Renal cortical epithelial cell (primary cell): ENCODE measurements around the gene CFAP161. TPM values are rescaled to one million over a fixed set of nuclear protein-coding genes. Genes with fewer than 3 reads are reported as not detected.
A peak's percentile ranks its signal among the peaks of the same experiment; 100 is the strongest.
"Not testable (repeated sequence)": the region's sequence is repeated elsewhere in the genome, so short reads cannot be mapped to it uniquely, and the experiment has no call there.

Source experiments
- DNase-seq: peaks from one replicate; pipeline ENCODE4 v3.0.0-alpha.2; 2011; ENCODE audit warnings: low read depth
- total RNA-seq: library from RNA; depleted of rRNA; stranded (reverse); fragments of >200 nt; gene quantifications from 2 replicates; pipeline ENCODE4 v1.2.3, GENCODE V29; 2014

CFAP161 gene
- total RNA-seq, 1 donor from 2014 or later: not detected

DNA sequence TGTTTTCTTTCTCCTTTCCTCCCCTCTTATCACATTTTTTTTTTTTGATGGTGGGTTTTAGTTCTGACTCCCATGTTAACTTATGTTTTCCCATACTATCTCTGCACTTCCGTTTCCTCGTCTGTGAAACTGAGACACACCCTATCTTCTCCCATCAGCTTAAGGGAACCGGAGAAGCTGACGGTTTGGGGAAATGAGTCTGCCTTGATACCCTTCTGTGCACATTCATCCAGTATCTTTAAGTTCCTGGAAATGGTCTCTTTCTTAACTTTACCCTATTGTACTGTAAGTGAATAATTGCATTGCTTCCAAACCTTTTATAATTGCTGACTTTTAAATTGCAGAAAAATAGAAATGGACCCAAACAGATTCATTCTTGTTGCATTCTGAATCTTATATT, 26.2 kb upstream of the CFAP161 start:
- no peak for DNase-seq

DNA sequence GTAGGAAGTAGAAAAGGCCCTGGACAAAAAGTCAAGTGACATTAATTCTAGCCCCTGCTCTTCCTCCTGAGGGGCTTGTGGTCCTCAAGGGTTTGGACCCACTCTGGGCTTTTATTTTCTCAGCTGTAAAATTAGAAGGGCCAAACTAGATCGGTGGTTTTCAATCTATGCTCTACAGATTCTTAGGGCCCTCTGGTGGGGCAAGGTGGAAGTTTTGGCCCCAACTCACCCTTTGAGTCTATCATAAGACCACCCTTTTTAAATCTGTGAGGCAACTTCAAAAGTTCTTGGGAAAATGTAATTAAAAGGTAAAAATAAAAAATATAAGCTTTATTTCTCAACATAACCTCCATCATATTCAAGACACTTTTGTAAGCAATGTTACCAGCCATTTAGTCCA, 25.6 kb upstream of the CFAP161 start:
- DNase-seq: no peak

DNA sequence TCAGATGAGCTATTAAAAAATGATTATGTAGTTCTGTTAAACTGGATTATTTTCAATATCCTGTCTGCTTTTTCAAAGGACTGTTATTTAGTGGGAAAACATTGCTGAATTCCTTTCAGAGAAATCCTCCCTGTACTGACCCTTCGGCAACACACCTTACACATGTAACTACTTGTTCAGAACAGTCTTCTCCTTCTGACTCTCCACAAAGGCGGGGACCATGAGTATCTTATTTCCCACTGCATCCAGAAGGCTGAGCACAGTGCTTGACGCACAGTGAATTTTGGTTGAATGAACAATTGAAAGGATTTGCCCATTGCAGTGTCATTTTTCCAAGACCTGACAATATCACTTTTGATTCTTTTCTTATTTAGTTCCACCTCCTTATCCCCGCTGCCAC, 23.1 kb upstream of the CFAP161 start:
- no peak for DNase-seq

DNA sequence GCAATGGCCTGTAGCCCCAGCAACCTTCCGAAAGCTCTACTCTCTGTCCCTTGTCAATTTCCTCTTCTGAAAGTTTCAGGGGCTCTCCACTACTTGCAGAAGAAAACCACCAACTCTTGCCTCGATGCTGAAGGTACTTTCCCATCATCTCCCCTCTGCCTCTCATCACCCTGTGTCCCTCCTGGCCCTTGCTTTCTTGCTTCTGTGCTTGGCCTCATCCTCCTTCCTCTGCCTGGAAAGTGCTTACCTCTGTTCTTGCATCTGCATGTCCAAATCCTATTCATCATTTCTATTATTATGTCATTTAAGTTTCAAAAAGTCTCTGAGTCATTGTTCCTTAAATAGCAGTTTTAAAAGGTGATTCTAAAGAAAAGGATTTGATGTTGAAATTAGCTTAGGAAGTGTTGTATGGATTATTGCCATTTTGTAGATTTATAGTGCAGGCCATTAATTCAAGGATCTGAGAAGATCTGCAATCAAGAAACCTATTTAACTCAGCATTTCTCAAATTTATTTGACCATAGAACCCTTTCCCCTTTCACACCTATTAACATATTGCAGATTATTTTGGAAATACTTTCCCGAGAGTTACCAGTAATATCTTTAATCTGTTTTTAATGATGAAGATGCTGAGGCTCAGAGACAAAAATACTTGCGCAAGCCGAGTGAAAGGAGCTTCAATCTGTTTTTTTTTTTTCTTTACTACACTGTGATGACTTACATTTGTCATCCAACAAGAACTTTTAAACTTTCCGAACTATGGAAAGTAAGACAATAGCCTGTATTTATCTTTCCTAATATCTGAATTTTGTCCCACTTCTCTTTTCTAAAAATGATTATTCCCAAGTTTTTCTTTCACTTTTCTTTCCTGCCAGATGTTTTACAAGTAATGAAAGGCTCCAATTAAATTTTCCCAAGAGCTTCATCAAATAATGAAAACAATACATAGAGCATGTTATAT, 22.3 kb upstream of the CFAP161 start:
- no peak for DNase-seq

DNA sequence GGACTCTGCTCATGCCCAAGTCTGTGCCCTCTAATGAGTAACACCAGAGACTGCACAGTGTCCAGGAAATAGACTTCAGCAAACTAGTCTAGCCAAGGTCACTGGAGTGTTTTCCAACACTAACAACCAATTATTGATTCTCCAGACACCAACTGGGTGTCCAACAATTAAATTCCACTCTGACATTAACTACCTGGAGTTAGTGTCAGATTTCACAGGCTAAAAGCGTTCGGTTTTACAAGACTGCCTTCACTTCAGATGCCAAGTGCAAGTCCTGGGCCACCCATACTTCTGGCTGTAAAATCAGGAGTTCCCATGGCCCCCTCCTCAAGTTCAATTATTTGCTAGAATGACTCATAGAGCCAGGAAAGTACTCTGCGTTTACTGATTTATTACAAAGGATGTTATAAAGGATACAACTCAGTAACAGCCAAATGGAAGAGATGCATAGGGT, 20.8 kb upstream of the CFAP161 start:
- peak; percentile 7 for DNase-seq

DNA sequence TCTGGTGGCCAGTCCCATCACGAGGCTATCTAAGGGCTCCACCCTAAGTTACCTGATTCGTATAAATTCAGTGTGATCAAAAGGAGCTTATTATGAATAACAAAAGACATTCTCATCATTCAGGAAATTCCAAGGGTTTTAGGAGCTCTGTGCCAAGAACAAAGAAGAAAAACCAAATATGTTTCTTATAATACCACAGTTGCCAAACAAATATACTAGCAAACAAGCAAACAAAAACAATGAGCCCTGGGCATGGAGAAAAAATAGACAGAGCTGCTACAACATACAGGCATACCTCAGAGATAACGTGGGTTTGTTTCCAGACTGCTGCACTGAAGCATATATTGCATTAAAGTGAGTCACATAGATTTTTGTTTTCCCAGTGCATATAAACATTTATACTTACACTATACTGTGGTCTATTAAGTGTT, 20.2 kb upstream of the CFAP161 start:
- DNase-seq: no peak

DNA sequence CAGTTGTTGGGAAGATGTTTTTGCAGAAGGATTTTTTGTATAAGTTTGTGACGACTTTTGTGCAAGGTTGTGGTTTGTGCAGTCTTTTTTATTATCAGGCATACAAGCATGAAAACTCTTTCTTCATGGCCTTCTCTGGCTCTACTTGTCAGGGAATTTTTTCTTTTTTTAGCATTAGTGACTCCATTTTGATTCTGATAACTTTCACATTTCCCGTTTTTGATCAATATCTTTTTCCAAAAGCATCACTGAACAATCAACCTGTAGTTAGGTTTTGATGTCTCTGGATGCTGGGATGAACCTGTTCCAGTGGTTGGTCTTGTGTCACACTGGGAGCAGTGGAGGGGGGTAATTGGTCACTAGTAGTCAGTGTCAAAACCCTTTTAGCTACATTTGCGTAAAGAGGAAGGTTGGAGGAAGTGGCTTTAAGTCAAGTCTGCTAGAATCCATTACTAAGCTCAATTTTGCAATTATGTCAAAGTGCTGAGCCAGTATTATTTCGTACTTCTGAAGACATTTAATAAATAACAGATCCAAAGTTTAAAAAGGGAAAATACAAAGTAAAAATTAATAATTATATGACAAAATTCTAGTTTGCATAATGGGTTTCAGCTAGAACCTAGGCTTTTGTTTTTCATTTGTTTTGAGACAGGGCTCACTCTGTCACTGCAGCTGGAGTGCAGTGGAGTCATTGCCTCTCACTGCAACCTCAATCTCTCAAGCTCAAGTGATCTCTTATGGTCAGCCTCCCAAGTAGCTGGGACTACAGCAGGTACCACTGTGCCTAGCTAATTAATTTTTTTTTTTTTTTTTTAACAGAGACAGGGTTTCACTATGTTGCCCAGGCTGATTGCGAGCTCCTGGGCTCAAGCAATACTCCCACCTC, 18.8 kb upstream of the CFAP161 start:
- no peak for DNase-seq

DNA sequence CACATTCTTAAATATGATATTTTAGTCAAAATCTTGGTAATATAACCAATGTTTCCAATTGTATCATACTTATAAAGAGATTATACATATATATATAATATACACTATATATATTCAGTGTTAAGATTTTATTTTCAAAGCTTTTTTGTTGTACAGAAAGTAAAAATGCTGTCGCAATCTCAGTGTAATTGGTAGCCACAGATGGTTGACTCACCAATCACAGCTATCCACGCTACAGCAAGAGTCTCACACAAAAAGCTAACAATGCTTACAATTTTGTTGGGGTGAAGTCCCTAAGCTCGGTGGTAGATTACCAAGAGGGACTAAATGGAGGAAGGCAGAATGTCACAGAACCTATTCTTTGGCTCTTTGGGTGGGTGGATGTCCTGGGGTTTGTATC, 16.9 kb upstream of the CFAP161 start:
- DNase-seq: no peak

DNA sequence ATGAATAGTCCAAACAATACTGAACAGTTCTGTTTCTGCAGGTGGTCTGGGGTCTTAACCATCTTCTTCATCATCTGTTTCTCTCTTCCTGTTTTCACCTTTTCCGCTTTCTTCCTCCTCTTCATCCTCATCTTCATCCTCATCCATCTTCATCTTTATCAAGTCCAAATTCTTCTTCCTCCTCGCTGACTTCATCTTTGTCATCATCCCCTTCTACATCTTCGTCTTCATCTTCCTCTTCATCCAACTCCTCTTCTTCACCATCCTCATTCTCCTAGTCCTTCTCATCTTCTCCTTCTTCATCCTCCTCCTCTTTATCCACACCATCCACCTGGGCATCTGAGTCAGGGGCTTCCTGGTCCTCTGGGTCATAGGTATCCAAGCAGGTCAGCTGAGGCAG, 16.5 kb upstream of the CFAP161 start:
- no peak for DNase-seq

DNA sequence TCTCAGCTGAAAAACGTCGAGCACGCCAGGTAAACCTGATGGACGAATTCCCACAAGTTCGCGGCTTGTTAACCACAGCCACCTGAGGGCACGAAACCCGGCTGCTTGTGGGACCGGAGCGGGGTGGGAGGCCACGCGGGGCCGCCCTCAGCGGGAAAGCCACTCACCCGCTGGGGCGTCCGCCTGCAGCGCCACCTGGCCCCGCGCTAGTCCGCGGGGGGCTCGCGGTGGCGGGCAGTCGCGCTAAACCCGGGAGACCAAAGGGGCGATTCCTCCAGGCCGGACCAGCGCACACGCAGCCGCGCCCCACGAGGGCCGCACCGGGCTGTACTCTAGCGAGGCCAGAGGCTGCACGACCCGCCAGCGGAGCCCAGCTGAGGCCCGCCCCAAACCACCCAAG, 15.7 kb upstream of the CFAP161 start:
- DNase-seq: no peak

DNA sequence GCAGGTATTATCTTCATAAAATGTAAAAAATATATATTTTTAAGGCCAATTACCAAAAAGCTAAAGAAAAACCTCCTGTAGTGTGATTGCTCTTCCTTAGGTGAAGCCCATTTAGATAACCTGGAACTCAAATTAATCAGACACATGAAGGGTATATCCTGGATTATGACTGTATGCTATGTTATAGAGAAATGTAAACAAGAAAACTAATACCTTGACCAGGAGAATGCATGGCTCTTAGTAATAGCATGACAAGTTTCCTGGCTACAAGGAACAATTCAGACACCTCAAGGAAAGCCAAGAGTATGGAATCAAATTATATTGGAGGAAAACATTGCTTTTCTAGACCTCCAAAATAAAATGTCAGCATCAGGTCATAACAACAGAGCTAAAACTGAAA, 14.0 kb upstream of the CFAP161 start:
- no peak for DNase-seq

DNA sequence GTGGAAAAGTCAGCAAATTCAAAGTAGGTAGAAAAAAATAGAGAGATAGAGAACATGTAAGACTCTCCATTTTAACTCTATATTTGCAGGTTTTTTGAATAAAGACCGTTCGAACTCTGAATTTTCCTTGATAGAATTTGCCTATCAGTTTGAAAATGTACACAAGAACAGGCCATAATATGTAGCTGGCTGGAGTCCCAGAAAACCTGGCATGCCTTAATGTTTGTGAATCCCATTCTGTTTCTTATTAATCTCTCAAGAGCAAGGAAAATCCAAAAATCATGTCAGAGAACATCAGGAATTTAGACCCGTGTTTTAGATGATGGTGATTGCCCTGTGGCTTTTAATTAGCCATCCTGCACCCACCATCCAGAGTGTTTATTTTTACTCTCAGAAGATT, 7.2 kb upstream of the CFAP161 start:
- no peak for DNase-seq

DNA sequence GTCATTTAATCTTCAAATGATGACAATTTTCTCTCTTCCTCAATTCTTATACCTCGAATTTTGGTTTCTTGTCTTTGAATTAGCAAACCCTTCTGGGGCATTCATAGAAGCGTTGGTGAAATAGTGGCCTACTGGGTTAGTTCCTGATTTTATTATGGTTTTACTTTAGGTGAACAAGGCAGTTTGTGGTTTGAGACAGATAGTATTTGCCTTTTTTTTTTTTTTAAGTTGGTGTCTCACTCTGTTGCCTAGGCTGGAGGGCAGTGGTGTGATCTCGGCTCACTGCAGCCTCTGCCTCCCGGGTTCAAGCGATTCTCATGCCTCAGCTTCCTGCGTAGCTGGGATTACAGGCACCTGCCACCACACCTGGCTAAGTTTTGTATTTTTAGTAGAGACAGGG, 7.4 kb downstream of the CFAP161 start:
- not testable (repeated sequence) for DNase-seq

DNA sequence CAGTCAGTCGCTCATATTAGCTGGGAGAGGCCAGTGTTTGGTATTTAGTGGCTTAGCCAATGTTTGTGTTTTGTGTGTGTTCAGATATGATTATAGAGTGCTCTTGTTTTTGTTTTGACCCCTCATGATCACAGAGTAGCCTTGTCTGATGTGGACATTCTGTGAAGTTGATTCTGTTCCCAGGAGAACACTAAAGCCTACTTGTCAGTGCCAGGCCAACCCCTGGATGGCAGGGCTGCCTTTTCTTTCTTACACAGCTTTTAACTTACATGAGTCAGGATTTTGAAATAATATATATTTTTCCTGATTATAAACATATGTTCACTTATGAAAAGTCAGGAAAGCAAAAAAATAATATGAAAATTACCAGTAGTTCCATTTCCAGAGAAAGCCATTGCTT, 11.9 kb downstream of the CFAP161 start:
- no peak for DNase-seq

DNA sequence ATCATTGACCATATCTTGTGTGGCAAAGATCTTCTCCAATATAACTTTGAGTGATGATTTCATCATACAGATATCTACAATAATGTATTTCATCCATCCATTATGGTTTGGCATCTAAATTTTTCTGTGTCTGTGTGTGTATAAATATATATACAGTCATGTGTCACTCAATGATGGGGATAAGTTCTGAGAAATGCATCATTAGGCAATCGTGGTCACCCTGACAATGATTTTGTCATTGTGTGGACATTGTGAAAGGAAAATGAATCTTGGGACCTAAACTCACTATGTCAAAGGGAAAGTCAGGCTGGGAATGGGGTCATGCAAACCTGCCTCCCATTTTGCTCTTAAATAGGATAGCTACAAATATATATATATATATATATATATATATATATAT, 12.4 kb downstream of the CFAP161 start:
- DNase-seq: no peak

DNA sequence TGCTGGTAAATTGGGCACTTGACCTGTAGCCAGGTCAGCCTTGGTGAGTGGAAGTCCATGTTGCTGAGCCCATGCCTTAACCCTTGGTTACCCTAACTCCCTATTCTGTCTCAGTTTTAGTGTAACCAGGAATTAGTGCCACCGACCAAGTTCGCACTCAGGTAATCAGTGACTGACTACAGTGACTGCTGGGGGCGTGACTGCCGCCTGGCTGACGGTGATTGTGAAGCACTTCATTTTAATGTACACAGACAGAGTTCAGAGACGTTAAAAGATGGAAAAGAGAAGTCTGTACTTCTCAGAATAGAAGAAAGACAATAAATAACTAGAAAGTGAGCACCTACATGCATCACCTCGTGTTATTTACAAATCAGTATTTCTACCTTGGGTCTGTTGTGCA, 17.3 kb downstream of the CFAP161 start:
- DNase-seq: no peak

DNA sequence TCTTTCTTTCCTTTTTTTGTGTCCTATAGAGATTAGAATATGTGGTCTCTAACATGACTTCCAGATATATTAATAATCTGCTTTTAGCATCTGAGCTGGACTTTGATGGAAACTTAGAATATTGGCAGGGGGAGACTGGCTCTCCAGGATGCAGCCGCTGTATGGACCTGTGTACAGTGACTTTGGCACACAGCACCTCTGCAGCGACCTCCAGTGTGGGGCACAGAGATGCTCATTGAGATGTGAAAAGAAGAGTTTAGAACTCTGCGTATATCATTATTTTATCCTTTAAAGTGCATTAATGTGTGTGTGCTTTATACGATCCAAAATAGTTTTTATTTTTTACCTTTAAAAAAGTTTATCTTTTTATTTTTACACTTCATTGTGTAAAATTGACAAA, 18.3 kb downstream of the CFAP161 start:
- DNase-seq: no peak

DNA sequence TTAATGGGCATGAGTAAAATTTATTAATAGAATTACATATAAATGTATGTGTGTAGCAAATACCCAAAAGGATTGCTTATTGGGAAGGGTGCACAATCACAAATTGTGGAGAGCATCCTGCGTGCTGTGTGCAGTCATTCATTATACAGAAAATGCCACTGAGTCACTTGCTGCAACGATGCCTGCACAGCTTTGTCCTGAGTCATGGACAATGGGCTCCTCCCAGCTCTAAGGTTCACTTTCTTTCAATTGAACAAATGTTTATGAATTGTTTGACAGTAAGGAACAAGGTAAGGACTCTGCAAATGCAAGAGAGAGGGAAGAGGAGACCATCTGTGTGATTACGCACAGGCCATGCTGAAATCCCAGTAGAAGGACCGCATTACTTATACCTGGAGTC, 18.7 kb downstream of the CFAP161 start:
- DNase-seq: no peak

DNA sequence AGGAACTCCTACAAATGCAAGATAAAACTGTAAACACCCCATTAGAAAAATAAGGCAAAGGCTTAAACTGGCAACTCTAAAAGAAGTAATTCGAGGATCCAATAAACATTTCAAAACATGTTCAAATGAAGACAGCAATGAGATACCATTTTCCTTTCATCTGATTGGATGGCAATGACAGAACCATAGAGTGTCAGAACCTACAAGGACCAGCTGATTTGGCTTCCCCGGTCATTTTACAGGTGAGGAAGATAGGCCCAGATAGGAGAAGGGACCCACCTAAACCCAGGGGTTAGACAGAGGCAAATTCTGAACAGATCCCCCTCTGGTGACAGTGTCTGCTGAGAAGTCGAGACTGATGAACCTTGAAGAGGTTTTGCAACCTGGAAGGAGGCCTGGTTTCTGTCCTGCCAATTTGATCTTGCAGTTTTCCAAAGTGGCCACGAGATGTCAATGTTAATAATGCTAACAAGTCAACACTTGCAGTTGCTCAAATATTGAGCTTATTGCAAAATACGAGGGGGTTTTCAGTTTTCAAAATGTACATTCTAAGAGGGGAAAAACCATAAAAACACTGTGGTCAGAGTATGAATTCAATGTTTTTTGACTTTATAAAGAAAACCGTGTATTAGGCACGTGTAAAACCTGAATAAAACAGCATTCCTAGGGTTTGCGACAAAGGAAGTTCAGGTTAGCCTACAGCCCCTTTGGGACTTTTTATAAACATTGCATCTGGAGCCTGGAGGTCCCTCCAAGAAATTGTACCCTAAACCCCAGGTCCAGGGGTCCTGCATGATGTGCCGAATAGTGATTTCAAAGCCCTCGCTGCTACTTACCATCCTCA, 21.5 kb downstream of the CFAP161 start:
- DNase-seq: peak; percentile 61

DNA sequence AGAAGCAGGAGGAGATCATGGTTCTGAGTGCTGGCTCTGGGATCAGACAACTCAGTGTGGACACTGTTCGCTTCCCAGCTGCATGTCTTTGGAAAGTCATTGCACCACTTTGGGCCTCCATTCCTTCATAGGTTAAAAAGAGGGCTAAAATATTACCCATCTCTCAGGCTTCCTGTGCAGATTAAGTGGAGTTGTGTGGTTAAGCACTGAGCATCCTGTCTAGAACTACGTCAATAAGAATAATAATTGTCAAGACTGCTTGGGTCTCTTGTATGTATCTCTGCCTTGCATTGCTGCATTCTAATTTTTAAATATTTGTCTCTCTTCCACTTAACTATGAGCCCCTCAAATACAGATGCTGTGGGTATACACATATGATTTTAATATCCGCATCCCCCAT, 22.3 kb downstream of the CFAP161 start:
- no peak for DNase-seq

DNA sequence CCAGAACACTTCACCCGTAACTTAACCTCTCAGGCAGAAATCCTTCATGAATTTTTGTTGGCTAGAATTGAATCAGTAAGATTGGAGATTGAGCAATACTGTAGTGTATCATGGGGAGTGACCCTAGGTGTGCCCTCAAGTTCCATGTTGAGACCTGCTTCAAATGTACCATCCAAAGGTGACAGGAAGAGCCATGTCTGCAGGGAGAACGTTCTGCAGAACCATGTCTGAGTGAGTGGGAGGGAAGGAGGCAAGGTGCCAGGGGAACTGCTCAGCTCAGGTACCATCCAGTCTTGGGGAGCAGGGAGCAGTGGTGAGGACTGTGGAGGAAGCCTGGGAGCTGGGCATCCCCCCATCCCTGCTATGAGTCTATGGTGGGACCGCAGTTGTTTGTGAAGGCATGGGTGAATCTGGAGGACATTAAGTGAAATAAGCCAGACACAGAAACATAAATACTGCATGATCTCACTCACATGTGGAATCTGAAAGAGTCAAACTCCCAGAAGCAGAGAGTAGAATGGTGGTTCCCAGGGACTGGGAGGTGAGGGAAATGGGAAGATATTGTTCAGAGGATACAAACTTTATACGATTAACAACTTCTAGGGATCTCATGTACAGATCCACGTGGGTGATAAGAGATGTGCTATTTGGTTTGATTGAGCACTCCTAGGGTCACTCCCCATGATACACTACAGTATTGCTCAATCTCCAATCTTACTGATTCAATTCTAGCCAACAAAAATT, 23.3 kb downstream of the CFAP161 start:
- no peak for DNase-seq
